A549 (cell line): ENCODE results near the gene TOP2A.

Experiments used
- NPAS2 ChIP-seq: fragments of 250-450 bp; sonication (Bioruptor Pico); IDR thresholded peaks from 2 replicates; pipeline ENCODE4 v1.8.0; 2022; ENCODE audit warnings: mild to moderate bottlenecking, moderate library complexity, borderline replicate concordance
- POLR2A ChIP-seq: IDR thresholded peaks from 2 replicates; pipeline ENCODE4 v1.6.1; 2012; ENCODE audit warnings: mild to moderate bottlenecking, low read length
- TF ChIP-seq, protein P1 (sequence below): fragments of >200 bp; sonication (Bioruptor Twin); formaldehyde crosslinking; IDR thresholded peaks from 3 replicates; pipeline ENCODE4 v1.5.1; 2016
- TF ChIP-seq, protein P2 (sequence below): fragments of 450-650 bp; IDR thresholded peaks from 2 replicates; pipeline ENCODE4 v1.6.1; 2014; ENCODE audit warnings: antibody characterized with exemption
- TF ChIP-seq, protein P3 (sequence below): IDR thresholded peaks from 2 replicates; pipeline ENCODE4 v1.6.1; 2012; ENCODE audit warnings: low read depth, borderline replicate concordance

DNA sequence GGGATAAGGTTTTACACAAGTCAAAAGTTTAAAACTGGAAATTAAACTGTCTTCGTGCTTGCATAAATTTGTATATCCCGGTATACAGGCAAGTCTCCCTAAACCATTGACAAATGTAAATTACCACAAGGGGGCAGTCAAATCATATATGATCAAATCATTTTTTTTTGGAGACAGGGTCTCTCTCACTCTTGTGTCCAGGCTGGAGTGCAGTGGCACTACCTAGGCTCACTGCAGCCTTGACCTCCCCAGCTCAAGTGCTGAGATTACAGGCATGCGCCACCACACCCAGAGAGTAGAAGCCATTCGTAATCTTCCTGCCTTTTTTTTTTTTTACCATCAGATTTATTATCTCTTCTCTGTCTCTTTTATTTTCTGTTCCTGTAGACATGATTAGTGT lies 18.5 kb downstream of the TOP2A start:
- TF ChIP-seq, protein P1, sequence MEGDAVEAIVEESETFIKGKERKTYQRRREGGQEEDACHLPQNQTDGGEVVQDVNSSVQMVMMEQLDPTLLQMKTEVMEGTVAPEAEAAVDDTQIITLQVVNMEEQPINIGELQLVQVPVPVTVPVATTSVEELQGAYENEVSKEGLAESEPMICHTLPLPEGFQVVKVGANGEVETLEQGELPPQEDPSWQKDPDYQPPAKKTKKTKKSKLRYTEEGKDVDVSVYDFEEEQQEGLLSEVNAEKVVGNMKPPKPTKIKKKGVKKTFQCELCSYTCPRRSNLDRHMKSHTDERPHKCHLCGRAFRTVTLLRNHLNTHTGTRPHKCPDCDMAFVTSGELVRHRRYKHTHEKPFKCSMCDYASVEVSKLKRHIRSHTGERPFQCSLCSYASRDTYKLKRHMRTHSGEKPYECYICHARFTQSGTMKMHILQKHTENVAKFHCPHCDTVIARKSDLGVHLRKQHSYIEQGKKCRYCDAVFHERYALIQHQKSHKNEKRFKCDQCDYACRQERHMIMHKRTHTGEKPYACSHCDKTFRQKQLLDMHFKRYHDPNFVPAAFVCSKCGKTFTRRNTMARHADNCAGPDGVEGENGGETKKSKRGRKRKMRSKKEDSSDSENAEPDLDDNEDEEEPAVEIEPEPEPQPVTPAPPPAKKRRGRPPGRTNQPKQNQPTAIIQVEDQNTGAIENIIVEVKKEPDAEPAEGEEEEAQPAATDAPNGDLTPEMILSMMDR = peak; percentile 85
- TF ChIP-seq, protein P2, sequence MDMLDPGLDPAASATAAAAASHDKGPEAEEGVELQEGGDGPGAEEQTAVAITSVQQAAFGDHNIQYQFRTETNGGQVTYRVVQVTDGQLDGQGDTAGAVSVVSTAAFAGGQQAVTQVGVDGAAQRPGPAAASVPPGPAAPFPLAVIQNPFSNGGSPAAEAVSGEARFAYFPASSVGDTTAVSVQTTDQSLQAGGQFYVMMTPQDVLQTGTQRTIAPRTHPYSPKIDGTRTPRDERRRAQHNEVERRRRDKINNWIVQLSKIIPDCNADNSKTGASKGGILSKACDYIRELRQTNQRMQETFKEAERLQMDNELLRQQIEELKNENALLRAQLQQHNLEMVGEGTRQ = no peak
- no peak for TF ChIP-seq POLR2A
- TF ChIP-seq, protein P3, sequence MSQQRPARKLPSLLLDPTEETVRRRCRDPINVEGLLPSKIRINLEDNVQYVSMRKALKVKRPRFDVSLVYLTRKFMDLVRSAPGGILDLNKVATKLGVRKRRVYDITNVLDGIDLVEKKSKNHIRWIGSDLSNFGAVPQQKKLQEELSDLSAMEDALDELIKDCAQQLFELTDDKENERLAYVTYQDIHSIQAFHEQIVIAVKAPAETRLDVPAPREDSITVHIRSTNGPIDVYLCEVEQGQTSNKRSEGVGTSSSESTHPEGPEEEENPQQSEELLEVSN = no peak
- TF ChIP-seq NPAS2 = no peak
